Activated T-helper 1 cell treated with Interleukin-2 at 50 U/mL for 16 hours (primary cell): ENCODE data around the gene TTL.
A peak's percentile ranks its signal among the peaks of the same experiment; 100 is the strongest.
"Not testable (repeated sequence)": the region's sequence is repeated elsewhere in the genome, so short reads cannot be mapped to it uniquely, and the experiment has no call there.

ENCODE experiments used
- DNase-seq: peaks from one replicate; pipeline ENCODE4 v3.0.0-alpha.2; 2020; ENCODE audit warnings: low read depth

Gene TTL

DNA sequence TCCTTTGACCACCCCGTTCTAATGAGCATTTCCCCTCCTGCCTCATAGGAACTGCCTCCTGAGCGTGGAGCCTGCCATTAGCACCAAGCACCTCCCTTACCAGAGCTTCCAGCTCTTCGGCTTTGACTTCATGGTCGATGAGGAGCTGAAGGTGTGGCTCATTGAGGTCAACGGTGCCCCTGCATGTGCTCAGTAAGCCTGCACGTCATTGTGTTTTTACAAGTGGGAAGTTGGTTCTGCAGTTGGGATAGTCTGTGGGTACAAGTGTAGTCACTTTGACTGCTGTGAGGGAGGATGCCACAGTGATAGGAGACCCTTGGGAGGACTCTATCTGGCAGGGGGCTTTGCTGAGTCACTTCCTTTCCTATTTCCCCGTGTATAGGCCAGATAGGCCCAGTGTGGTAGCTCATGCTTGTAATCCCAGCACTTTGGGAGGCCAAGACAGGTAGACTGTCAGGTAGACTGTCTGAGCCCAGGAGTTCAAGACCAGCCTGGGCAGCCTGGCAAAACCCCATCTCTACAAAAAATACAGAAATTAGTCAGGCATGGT is 38.4 kb downstream of the TTL start:
- DNase-seq: no peak

- DNase-seq: no peak
Measured at GRCh38 chr2:112523291-112523777, 41.4 kb downstream of the TTL start.

- not testable (repeated sequence) for DNase-seq
Measured at GRCh38 chr2:112524276-112524675, 42.3 kb downstream of the TTL start.

- no peak for DNase-seq
Measured at GRCh38 chr2:112528541-112528940, 46.6 kb downstream of the TTL start.

- no peak for DNase-seq
Measured at GRCh38 chr2:112529757-112530156, 47.8 kb downstream of the TTL start.

GRCh38 chr2:112530728-112531127 is 48.8 kb downstream of the TTL start:
- DNase-seq: no peak

DNA sequence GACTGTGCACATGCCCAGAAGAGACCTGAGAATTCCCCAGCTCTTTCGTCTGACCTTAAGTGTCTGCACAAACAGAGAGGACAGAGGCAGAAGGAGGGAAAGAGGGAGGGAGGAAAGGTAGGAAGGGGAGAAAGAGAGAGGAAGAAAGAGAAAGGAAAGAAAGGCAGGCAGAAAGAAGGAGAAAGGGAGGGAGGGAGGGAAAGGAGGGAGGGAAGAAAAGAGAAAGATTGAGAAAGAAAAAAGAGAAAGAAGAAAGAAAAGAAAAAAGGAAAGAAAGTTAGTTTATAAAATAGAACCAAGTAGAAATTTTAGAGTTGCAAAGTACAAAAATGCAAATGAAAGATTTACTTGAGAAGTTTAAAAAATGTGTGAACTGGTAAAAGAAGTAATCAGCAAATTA is 52.9 kb downstream of the TTL start:
- no peak for DNase-seq

- DNase-seq: not testable (repeated sequence)
Measured at GRCh38 chr2:112536665-112537064, 54.7 kb downstream of the TTL start.

DNA sequence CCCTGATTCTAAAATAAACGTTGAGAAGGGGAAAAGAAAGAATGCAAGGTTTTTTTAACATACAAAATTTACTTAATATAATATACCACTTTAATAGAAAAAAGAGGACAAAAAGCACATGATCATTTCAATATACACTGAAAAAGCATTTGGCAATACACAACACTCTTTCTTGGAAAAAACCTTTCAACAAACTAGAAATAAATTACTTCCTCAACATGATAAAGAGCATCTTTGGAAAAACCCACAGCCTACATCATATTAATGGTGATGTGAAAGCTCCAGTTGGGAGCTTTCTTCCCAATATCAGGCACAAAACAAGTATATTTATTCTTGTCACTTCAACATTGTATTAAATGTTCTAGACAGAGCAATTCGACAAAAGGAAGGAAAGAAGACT is 57.4 kb downstream of the TTL start:
- no peak for DNase-seq

DNA sequence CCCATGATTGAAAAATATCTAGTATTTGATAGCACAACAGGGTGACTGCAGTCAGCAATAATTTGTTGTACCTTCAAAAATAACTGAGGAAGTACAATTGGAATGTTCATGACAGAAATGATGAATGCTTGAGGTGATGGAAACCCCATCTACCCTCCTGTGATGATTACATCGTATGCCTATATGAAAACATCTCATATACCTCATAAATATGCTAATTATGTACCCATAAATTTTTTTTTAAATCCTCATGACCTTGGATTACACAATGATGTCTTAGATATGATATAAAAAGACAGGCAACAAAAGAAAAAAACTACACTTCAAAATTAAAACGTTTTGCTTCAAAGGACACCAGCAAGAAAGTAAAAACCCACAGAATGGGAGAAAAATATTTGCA is 59.0 kb downstream of the TTL start:
- no peak for DNase-seq

- no peak for DNase-seq
Measured at GRCh38 chr2:112541315-112542122, 59.6 kb downstream of the TTL start.

- DNase-seq: peak; percentile 56
Measured at GRCh38 chr2:112542123-112542983, 60.4 kb downstream of the TTL start, which contains the start of gene POLR1B. Gene POLR1B (plus strand): TSS chr2:112542465. CDS start chr2:112542495, 30 bp downstream.

- no peak for DNase-seq
Measured at GRCh38 chr2:112542984-112543661, 61.2 kb downstream of the TTL start.

- no peak for DNase-seq
Measured at GRCh38 chr2:112547333-112547732, 65.4 kb downstream of the TTL start.

DNA sequence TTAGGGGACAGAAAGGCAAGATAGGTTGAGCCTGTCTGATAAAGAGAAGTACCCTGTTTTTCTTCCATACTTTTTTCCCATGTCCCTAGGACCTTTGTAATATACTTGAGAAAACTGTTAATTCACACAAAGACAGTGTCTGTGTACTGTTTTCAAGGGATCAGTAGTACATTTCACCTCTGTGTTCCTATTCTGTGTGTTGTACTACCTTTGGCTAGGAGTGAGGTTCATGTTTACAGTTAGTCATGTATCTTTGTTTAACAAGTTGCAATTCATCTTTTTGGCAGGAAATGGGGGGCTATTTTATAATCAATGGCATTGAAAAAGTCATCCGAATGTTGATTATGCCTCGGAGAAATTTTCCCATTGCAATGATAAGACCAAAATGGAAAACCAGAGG is 67.0 kb downstream of the TTL start:
- no peak for DNase-seq

GRCh38 chr2:112566104-112566503 is 84.1 kb downstream of the TTL start:
- DNase-seq: no peak

DNA sequence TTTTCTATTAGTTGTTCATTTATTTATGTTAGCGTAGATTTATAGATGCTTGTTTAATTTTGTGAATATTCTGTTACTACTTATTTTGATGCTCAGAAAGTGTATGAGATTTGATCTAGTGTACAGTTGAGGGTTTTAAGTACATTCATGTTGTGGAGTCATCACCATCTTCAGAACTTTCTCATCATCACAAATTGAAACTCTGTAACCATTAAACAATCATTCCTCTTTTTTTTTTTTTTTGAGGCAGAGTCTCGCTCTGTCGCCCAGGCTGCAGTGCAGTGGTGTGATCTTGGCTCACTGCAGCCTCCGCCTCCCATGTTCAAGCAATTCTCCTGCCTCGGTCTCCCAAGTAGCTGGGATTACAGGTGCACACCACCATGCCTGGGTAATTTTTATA is 84.6 kb downstream of the TTL start:
- DNase-seq: not testable (repeated sequence)

DNA sequence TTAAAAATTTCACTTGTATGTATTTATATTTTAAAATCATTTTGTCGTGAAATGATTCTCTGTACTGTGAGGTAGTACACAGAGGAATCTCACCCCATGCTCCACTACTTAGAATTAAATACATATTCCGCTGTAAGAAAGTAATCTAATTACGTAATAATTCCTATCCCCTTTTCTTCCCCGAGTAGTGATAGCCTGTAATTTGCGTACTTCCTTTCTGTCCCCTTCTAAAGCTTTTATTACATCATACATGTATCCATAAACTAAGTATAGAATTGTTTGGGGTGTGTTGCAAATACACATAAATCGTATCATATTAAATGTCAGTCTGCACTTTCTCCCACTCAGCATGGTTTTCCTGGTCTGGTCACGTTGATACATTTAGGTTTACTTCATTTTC is 90.0 kb downstream of the TTL start:
- no peak for DNase-seq

DNA sequence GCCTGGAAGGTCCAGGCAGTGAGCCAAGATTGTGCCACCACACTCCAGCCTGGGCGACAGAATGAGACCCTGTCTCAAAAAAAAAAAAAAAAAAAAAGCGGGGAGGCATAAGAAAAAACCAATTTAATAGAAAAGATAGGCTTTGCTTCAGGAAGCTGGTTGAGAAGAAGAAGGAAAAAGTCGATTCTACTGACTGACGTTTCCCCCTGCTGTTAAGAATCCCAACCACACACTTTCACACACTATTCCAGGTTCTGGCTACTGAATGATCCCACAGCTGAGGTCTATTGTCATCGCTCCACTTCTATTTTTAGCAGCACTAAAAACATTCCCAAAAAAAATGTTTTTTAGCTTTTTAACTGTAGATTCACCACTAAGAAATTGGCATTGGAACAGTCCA is 95.8 kb downstream of the TTL start:
- DNase-seq: no peak

- DNase-seq: no peak
Measured at GRCh38 chr2:112579241-112579640, 97.3 kb downstream of the TTL start.

DNA sequence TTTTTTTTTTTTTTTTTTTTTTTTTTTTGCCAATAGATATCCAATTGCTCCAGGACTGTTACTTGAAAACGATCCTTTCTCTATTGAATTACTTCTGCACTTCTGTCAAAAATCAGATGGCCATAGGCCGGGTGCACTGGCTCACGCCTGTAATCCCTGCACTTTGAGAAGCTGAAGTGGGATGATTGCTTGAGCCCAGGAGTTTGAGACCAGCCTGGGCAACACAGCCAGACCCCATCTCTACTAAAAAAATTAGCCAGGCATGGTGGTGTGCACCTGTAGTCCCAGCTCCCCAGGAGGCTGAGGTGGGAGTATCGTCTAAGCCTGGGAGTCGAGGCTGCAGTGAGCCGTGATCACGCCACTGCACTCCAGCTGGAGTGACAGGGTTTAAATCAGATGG is 98.1 kb downstream of the TTL start:
- no peak for DNase-seq

- no peak for DNase-seq
Measured at GRCh38 chr2:112582314-112582746, 100.4 kb downstream of the TTL start.
